GM12892 (cell line): Measurements from ENCODE around the gene FOXJ3.

Experiments
- POLR2A ChIP-seq: IDR thresholded peaks from 2 replicates; pipeline ENCODE4 v1.6.1; 2011; ENCODE audit warnings: low read depth, low read length, control low read depth
- POLR2AphosphoS5 ChIP-seq: IDR thresholded peaks from 2 replicates; pipeline ENCODE4 v1.6.1; 2011; ENCODE audit warnings: low read depth, low read length, control low read depth

GRCh38 chr1:42177541-42177981, 157.5 kb downstream of the FOXJ3 start:
- TF ChIP-seq POLR2A = no peak
- TF ChIP-seq POLR2AphosphoS5 = no peak
